ENCODE results near the gene DIS3L. TPM values are rescaled to one million over a fixed set of nuclear protein-coding genes. Genes with fewer than 3 reads are reported as not detected.
"Not testable (repeated sequence)": the region's sequence is repeated elsewhere in the genome, so short reads cannot be mapped to it uniquely, and the experiment has no call there.

The DIS3L gene
- total RNA-seq, 1 donor: 40.5 TPM

GRCh38 chr15:66364944-66365528 is 71.7 kb downstream of the DIS3L start:
- Histone ChIP-seq H3K79me2 (ENCODE audit: insufficient read depth, low read length) (no peaks in the 10 kb centered on the region), H2AFZ (ENCODE audit: low read length) (no peak overlapping the region), H3K27me3 (ENCODE audit: insufficient read depth, low read length) (no peaks in the 10 kb centered on the region), H3K4me3 (ENCODE audit: insufficient read depth, low read length) (no peak overlapping the region), H4K20me1 (ENCODE audit: insufficient read depth, low read length) (no peaks in the 10 kb centered on the region), H3K4me1 (ENCODE audit: insufficient read depth, low read length) (peaks cover 6% of the 10 kb centered on the region), H3K4me2 (ENCODE audit: insufficient read depth, low read length) (no peak overlapping the region), H3K36me3 (ENCODE audit: insufficient read depth, low read length) (no peaks in the 10 kb centered on the region), H3K9me3 (ENCODE audit: low read depth, low read length) (no peaks in the 10 kb centered on the region), H3K27ac (ENCODE audit: low read depth, low read length) (no peak overlapping the region)
- TF ChIP-seq, protein P1, sequence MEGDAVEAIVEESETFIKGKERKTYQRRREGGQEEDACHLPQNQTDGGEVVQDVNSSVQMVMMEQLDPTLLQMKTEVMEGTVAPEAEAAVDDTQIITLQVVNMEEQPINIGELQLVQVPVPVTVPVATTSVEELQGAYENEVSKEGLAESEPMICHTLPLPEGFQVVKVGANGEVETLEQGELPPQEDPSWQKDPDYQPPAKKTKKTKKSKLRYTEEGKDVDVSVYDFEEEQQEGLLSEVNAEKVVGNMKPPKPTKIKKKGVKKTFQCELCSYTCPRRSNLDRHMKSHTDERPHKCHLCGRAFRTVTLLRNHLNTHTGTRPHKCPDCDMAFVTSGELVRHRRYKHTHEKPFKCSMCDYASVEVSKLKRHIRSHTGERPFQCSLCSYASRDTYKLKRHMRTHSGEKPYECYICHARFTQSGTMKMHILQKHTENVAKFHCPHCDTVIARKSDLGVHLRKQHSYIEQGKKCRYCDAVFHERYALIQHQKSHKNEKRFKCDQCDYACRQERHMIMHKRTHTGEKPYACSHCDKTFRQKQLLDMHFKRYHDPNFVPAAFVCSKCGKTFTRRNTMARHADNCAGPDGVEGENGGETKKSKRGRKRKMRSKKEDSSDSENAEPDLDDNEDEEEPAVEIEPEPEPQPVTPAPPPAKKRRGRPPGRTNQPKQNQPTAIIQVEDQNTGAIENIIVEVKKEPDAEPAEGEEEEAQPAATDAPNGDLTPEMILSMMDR (IDR thresholded peaks at IDR 0.05; ENCODE audit: extremely low read depth, low read depth, low read length): no peak
- no peak for DNase-seq (ENCODE audit: insufficient read length, low spot score, missing footprints)

- no peaks in the 10 kb centered on the region for H3K27me3 ChIP-seq (ENCODE audit: insufficient read depth, low read length)
- peak; percentile 82 for DNase-seq (ENCODE audit: insufficient read length, low spot score, missing footprints)
- H4K20me1 ChIP-seq (ENCODE audit: insufficient read depth, low read length): no peaks in the 10 kb centered on the region
- no peaks in the 10 kb centered on the region for H3K36me3 ChIP-seq (ENCODE audit: insufficient read depth, low read length)
- TF ChIP-seq, protein P1 (IDR thresholded peaks at IDR 0.05; ENCODE audit: extremely low read depth, low read depth, low read length): no peak
- no peaks in the 10 kb centered on the region for H3K9me3 ChIP-seq (ENCODE audit: low read depth, low read length)
- peak overlapping the region; percentile 54 for H3K27ac ChIP-seq (ENCODE audit: low read depth, low read length)
- H3K4me1 ChIP-seq (ENCODE audit: insufficient read depth, low read length): peaks cover 8% of the 10 kb centered on the region
- peak overlapping the region; percentile 68 for H3K4me3 ChIP-seq (ENCODE audit: insufficient read depth, low read length)
- H3K79me2 ChIP-seq (ENCODE audit: insufficient read depth, low read length): no peaks in the 10 kb centered on the region
- H2AFZ ChIP-seq (ENCODE audit: low read length): peak overlapping the region; percentile 93
- H3K4me2 ChIP-seq (ENCODE audit: insufficient read depth, low read length): peak overlapping the region; percentile 85
Measured at GRCh38 chr15:66369773-66370651, 76.6 kb downstream of the DIS3L start.

GRCh38 chr15:66374179-66374578 is 80.8 kb downstream of the DIS3L start:
- DNase-seq (ENCODE audit: insufficient read length, low spot score, missing footprints): no peak
- TF ChIP-seq, protein P1 (IDR thresholded peaks at IDR 0.05; ENCODE audit: extremely low read depth, low read depth, low read length): no peak
- Histone ChIP-seq H2AFZ (ENCODE audit: low read length) (no peak overlapping the region), H3K9me3 (ENCODE audit: low read depth, low read length) (no peaks in the 10 kb centered on the region), H3K27ac (ENCODE audit: low read depth, low read length) (no peak overlapping the region), H4K20me1 (ENCODE audit: insufficient read depth, low read length) (no peaks in the 10 kb centered on the region), H3K36me3 (ENCODE audit: insufficient read depth, low read length) (no peaks in the 10 kb centered on the region), H3K4me2 (ENCODE audit: insufficient read depth, low read length) (no peak overlapping the region), H3K27me3 (ENCODE audit: insufficient read depth, low read length) (no peaks in the 10 kb centered on the region), H3K4me3 (ENCODE audit: insufficient read depth, low read length) (no peak overlapping the region), H3K79me2 (ENCODE audit: insufficient read depth, low read length) (no peaks in the 10 kb centered on the region), H3K4me1 (ENCODE audit: insufficient read depth, low read length) (peaks cover 8% of the 10 kb centered on the region)

GRCh38 chr15:66378814-66379430 is 85.6 kb downstream of the DIS3L start:
- TF ChIP-seq, protein P1 (IDR thresholded peaks at IDR 0.05; ENCODE audit: extremely low read depth, low read depth, low read length): no peak
- no peaks in the 10 kb centered on the region for H3K9me3 ChIP-seq (ENCODE audit: low read depth, low read length)

DNA sequence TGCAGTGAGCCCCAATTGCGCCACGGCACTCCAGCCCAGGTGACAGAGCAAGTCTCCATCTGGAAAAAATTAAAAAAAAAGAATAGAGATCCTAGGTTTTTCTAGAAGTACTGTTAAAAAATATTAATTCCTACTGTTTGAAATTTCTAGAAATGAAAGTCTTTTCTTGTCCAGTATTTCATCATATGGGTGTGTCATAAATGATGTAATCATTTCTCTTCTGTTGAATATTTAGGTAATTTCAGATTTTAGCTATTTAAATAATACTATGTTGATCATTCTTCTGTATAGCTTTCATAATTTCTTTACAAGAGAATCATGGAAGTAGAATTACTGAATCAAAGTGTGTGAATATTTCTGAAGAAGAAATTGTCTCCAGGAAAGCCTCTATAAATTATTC is 88.0 kb downstream of the DIS3L start:
- not testable (repeated sequence) for H3K79me2 ChIP-seq (ENCODE audit: insufficient read depth, low read length); H4K20me1 ChIP-seq (ENCODE audit: insufficient read depth, low read length); H3K9me3 ChIP-seq (ENCODE audit: low read depth, low read length); H3K4me1 ChIP-seq (ENCODE audit: insufficient read depth, low read length); DNase-seq (ENCODE audit: insufficient read length, low spot score, missing footprints); H3K4me3 ChIP-seq (ENCODE audit: insufficient read depth, low read length); H3K27ac ChIP-seq (ENCODE audit: low read depth, low read length); H2AFZ ChIP-seq (ENCODE audit: low read length); H3K27me3 ChIP-seq (ENCODE audit: insufficient read depth, low read length); H3K36me3 ChIP-seq (ENCODE audit: insufficient read depth, low read length); H3K4me2 ChIP-seq (ENCODE audit: insufficient read depth, low read length)

More at GRCh38 chr15:66378814-66379430, 85.6 kb downstream of the DIS3L start:
- Histone ChIP-seq H3K27me3 (ENCODE audit: insufficient read depth, low read length) (no peaks in the 10 kb centered on the region), H3K36me3 (ENCODE audit: insufficient read depth, low read length) (no peaks in the 10 kb centered on the region), H3K79me2 (ENCODE audit: insufficient read depth, low read length) (no peaks in the 10 kb centered on the region), H2AFZ (ENCODE audit: low read length) (no peak overlapping the region), H3K4me1 (ENCODE audit: insufficient read depth, low read length) (no peaks in the 10 kb centered on the region), H3K4me2 (ENCODE audit: insufficient read depth, low read length) (no peak overlapping the region), H3K4me3 (ENCODE audit: insufficient read depth, low read length) (no peak overlapping the region), H3K27ac (ENCODE audit: low read depth, low read length) (no peak overlapping the region), H4K20me1 (ENCODE audit: insufficient read depth, low read length) (no peaks in the 10 kb centered on the region)
- no peak for DNase-seq (ENCODE audit: insufficient read length, low spot score, missing footprints)

All from osteoblast (primary cell).